Activated naive CD4-positive, alpha-beta T cell treated with anti-CD3 and anti-CD28 coated beads, Interleukin-2, amount 10 ng/mL, durations not matched to agents 7 days and 5 days (primary cell): ENCODE results near the gene AMOT.

Source experiments
- CTCF ChIA-PET: fragments of 350-600 bp; sonication (Branson Sonifier 250); formaldehyde crosslinking; loops from one replicate; lab custom pipeline; 2021; ENCODE audit warnings: antibody characterized with exemption; lab: Charles Lee
- DNase-seq: peaks from one replicate; pipeline ENCODE4 v3.0.0-alpha.2; 2020
- H3K27ac Mint-ChIP-seq: one replicate; pipeline ENCODE4 v1.8.0; 2021; ENCODE audit warnings: mild to moderate bottlenecking, moderate library complexity, mixed read lengths
- H3K27me3 Mint-ChIP-seq: one replicate; pipeline ENCODE4 v1.8.0; 2021; ENCODE audit warnings: mild to moderate bottlenecking, mixed read lengths
- H3K36me3 Mint-ChIP-seq: one replicate; pipeline ENCODE4 v1.8.0; 2021; ENCODE audit warnings: mixed read lengths
- H3K4me1 Mint-ChIP-seq: one replicate; pipeline ENCODE4 v1.8.0; 2021; ENCODE audit warnings: mixed read lengths
- H3K4me3 Mint-ChIP-seq: one replicate; pipeline ENCODE4 v1.8.0; 2021; ENCODE audit warnings: mild to moderate bottlenecking, moderate library complexity, mixed read lengths
- H3K9me3 Mint-ChIP-seq: one replicate; pipeline ENCODE4 v1.8.0; 2021; ENCODE audit warnings: mixed read lengths

AMOT gene

DNA sequence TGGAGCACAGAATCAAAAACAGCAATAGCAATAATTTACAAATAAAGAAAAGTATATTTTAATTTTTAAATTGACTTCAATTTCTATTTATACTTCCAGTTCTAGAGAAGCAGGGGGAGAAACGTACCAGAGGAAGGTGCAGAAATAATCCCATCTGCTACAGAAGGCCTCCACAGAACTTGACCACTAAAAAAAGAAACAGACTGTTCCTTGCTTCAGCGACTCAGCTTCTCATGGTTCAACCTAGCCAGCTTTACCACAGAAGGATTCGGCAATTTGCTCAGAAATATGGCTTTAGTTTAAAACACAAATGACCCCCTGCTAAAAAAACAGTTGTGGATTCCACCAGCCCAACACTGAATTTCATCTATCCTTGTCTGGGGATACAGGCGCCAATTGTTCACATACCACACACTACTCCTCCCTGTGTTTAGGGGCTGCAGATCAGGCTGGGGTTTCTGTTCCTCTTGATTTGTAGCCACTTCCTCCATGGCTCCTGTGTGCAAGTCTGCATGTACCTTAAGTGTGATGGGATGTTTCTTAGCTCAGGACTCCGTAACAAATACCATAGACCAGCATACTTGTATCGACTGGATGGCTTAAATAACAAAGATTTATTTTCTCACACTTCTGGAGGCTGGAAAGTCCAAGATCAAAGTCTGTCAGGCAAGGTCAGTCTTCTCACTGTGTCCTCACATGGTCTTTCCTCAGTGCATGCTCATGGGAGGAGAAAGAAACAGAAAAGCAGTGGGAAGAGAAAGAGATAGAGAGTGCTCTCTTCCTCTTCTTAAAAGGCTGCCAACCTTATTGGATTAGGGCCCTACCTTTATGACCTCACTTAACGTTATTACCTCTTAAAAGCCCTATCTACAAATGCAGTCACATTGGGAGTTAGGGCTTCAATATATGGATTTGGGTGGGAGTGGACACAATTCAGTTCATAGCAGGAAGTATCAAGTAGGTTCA lies 79.1 kb downstream of the AMOT start:
- CTCF ChIA-PET: no interaction called here
- Mint-ChIP-seq H3K4me1 (no peaks in the 10 kb centered on the region), H3K27me3 (peaks cover 4% of the 10 kb centered on the region), H3K27ac (no peak overlapping the region), H3K9me3 (no peaks in the 10 kb centered on the region), H3K36me3 (no peaks in the 10 kb centered on the region), H3K4me3 (no peak overlapping the region)
- DNase-seq: no peak

DNA sequence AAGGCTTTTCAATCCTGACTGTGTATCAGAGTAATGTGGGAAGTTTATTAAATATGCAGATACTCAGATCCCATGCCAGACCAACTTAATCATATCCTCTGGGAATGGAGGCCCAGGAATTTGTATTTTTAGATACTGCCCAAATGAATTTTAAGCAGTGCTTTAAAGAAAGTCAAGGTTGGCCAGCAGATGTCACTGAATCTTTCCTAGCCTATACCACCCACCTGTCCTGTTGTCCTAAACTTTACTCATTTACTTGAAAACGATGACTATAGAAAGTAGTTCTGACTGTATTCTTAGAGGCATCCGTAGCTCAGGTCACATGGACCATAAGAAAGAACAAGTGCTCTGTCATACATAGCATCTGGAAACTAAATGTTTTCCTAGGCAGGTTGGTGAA lies 79.9 kb downstream of the AMOT start:
- Mint-ChIP-seq H3K27ac (no peak overlapping the region), H3K9me3 (no peaks in the 10 kb centered on the region), H3K4me3 (no peak overlapping the region), H3K4me1 (no peaks in the 10 kb centered on the region), H3K36me3 (no peaks in the 10 kb centered on the region), H3K27me3 (peaks cover 4% of the 10 kb centered on the region)
- CTCF ChIA-PET: no interaction called here
- DNase-seq: no peak

DNA sequence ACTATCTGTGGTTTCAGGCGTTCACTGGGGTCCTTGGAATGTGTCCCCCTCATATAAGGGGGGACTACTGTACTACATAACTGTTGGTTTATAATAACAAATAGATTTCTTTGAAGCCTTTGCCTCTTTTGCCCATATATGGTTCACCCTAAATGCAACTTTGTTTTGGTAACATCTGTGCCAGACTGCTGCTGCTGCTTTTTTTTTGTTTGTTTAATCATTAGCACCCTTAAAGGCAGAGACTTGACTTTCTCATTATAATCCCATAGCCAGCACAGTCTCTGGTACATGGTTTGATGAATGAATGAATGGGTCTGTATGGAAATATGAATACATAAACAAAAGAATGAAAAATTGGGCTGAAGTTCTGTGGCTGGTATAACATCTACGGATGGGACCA lies 80.7 kb downstream of the AMOT start:
- DNase-seq: no peak
- Mint-ChIP-seq H3K36me3 (no peaks in the 10 kb centered on the region), H3K4me1 (no peaks in the 10 kb centered on the region), H3K27ac (no peak overlapping the region), H3K9me3 (no peaks in the 10 kb centered on the region), H3K4me3 (no peak overlapping the region), H3K27me3 (peaks cover 4% of the 10 kb centered on the region)
- CTCF ChIA-PET: no interaction called here

DNA sequence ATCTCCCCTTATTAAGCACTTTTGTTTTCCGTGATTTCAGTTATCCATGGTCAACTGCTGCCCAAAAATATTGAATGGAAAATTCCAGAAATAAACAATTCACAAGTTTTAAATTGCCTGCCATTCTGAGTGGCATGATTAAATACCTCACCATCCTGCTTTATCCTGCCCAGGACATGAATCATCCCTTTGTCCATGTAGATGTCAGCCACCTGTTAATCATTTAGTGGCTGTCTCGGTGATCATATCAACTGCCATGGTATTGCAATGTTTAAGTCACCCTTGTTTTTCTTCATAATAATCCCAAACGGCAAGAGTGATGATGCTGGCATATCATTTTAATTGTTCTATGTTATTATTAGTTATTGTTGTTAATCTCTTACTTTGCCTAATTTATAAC lies 81.1 kb downstream of the AMOT start:
- CTCF ChIA-PET: no interaction called here
- H3K36me3 Mint-ChIP-seq: no peaks in the 10 kb centered on the region
- DNase-seq: no peak

DNA sequence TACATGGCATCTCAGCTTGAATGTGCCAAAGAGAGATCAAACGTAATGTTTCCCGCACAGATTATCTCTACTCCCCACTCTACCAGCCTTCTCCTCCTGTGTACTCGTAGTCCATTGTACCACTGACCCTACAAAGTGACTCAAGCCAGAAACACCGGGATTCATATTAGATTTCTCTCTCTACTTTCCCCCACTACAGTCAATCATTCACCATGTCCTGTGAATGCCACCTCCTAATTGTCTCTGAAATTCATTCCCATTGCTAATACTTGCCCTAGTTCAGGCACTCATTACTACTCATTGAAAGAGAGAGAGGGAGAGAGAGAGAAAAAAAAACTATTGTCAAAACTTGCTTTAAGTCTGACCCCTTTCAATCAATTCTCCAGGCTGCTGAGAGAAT lies 82.7 kb downstream of the AMOT start:
- Mint-ChIP-seq H3K9me3 (no peaks in the 10 kb centered on the region), H3K36me3 (no peaks in the 10 kb centered on the region)
- CTCF ChIA-PET: no interaction called here

More for the DNA sequence above, 81.1 kb downstream of the AMOT start:
- Mint-ChIP-seq H3K4me3 (no peak overlapping the region), H3K4me1 (no peaks in the 10 kb centered on the region), H3K9me3 (no peaks in the 10 kb centered on the region), H3K27ac (no peak overlapping the region), H3K27me3 (peaks cover under 1% of the 10 kb centered on the region)

DNA sequence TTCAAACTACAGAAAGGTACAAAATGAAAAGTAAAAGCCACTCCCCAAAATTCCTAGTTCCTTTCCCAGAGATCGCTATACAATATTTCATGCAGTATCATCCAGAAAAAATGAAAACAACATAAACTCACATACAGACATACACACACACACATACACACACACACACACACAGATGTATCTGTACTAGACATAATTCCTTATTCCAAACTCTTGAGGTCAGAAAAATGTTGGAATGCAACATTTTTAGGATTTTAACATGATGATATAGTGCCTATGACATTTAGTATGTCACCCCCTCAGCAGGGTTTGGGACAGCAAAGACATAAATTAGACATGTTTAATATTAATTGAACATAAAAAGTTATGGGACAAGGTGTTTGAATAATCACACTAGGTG lies 87.5 kb downstream of the AMOT start:
- no peak for DNase-seq
- H3K36me3 Mint-ChIP-seq: no peaks in the 10 kb centered on the region
- no peak overlapping the region for H3K27ac Mint-ChIP-seq
- H3K9me3 Mint-ChIP-seq: no peaks in the 10 kb centered on the region
- H3K4me3 Mint-ChIP-seq: no peak overlapping the region
- H3K4me1 Mint-ChIP-seq: no peaks in the 10 kb centered on the region
- CTCF ChIA-PET: no interaction called here
- H3K27me3 Mint-ChIP-seq: no peaks in the 10 kb centered on the region

More for the DNA sequence above, 82.7 kb downstream of the AMOT start:
- DNase-seq: no peak
- H3K4me3 Mint-ChIP-seq: no peak overlapping the region
- H3K4me1 Mint-ChIP-seq: no peaks in the 10 kb centered on the region
- H3K27me3 Mint-ChIP-seq: no peaks in the 10 kb centered on the region
- H3K27ac Mint-ChIP-seq: no peak overlapping the region

DNA sequence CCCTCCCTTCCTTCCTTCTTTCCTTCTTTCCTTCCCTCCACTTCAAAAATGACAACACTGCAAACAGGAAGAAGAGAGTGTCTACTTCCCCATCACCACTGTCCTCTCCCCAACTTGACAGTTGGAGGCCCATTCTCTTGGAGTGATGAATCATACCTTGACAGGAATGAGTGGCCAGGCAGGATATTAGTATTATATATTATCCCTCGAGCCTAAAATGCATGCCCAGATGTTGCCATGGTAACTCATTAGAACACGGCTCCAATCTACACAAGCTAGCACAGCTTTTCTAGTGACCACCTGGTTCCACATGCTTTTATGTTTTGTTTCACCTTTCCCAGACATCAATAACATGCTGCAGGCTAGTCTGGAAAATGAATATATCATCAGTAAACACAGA lies 89.6 kb downstream of the AMOT start:
- H3K9me3 Mint-ChIP-seq: no peaks in the 10 kb centered on the region
- DNase-seq: no peak
- no peak overlapping the region for H3K27ac Mint-ChIP-seq
- H3K4me3 Mint-ChIP-seq: no peak overlapping the region
- CTCF ChIA-PET: no interaction called here
- no peaks in the 10 kb centered on the region for H3K27me3 Mint-ChIP-seq
- H3K36me3 Mint-ChIP-seq: no peaks in the 10 kb centered on the region
- no peaks in the 10 kb centered on the region for H3K4me1 Mint-ChIP-seq

DNA sequence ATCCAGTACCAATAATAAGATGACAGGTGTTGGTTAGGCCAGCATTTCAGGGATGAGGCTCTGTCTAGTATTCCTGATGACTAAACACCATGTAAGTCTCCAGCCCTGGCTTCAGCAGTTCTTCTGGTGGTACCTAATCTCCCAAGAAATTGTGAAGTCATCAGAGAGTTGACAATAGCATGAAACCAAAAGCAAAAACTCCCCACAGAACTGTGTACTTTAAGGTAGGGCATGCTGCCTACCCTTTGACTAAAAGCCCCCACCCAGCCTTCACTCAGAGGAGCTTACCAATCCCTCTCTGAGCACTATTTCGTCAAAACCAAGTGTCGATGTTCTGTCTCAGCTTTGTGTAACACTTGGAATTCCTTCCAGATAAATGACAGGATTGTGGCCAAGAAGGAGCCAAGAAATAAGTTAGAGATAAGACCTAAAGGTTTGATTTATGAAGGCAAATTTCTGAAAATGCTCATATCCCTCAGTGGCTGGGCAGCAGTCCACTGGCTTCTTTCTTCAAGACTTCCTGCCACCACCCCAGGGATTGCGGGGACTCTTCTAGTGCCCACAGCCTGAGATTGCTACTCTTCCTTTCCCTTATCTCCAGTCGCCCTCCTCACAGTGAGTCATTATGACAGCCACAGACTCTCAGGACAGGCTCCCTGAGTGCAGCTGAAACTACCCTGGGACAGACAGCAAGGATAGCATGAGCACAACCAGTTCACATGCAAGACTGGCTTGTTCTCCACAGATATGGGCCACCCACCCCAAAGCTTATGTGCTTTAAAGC lies 93.6 kb downstream of the AMOT start:
- no peaks in the 10 kb centered on the region for H3K9me3 Mint-ChIP-seq
- no peaks in the 10 kb centered on the region for H3K36me3 Mint-ChIP-seq
- no peaks in the 10 kb centered on the region for H3K27me3 Mint-ChIP-seq

DNA sequence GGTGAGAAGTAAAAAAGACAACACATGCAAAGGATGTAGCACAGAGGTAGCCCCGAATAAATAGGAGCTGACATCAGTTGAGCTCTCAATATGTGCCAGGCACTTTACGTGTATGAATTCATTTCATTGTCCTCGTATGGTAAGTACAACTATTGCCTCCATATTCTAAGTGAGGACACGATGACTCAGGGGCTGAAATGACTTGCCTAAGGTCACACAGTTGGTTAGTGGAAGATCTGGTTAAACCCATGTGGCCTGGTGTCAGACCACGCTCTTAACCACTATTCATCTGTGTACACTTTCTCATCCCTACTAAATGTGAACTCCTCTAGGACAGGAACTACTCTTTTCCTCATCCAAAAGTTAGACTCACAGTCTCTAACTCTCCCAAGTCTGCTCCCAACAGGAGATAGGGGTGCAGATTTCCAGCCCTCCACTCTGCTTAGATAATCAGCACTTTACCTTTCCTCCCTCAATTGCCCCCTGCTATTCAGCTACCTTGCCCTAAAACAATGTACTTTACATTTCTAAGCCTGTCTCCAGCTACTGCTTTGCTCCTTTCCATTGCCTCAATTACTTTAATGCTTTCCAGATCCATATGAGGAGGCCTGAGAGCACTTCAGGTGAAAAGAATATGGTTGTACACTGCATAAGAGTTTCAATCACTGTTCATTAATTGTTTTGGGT lies 102.1 kb downstream of the AMOT start:
- Mint-ChIP-seq H3K4me1 (no peaks in the 10 kb centered on the region), H3K27ac (no peak overlapping the region)
- CTCF ChIA-PET: no interaction called here

More for the DNA sequence above, 93.6 kb downstream of the AMOT start:
- Mint-ChIP-seq H3K27ac (no peak overlapping the region), H3K4me1 (no peaks in the 10 kb centered on the region), H3K4me3 (no peak overlapping the region)
- CTCF ChIA-PET: no interaction called here
- no peak for DNase-seq

DNA sequence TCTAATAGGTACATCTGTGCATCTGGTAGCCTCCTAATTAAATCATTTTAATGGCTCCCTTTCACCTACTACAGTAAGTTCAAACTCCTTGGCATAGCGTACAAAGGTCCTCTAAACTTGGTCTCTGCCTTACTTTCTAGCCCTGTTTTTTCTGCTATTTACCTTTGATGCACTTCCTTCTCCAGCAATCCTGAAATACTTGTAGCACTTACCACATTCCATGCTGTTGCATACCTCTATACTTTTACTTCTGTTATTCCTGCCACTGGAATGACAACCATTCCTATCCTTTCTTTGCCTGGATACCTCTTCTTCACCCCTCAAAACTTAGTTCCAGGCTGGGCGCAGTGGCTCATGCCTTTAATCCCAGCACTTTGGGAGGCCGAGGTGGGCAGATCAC lies 104.3 kb downstream of the AMOT start:
- Mint-ChIP-seq H3K4me1 (no peaks in the 10 kb centered on the region), H3K27me3 (peaks cover 13% of the 10 kb centered on the region), H3K9me3 (no peaks in the 10 kb centered on the region), H3K36me3 (no peaks in the 10 kb centered on the region), H3K4me3 (no peak overlapping the region), H3K27ac (no peak overlapping the region)
- DNase-seq: no peak
- CTCF ChIA-PET: no interaction called here

More for the DNA sequence above, 102.1 kb downstream of the AMOT start:
- no peak for DNase-seq
- Mint-ChIP-seq H3K27me3 (peaks cover 4% of the 10 kb centered on the region), H3K9me3 (no peaks in the 10 kb centered on the region), H3K4me3 (no peak overlapping the region), H3K36me3 (no peaks in the 10 kb centered on the region)

DNA sequence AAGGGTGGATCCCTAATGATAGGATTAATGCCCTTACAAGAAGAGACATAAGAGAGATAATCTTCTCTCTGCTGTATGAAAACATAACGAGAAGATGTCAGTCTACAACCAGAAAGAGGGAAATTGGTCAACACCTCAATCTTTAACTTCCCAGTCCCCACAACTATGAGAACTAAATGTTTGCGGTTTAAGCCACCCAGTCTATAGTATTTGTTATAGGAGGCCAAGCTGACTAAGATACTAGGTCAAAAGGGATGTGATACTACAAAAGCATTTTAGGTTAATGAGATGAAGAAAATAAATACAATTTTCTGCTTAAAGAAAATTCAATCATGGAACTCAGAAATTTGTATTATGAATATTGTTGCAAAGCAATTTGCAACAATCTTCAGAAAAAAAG lies 105.5 kb downstream of the AMOT start:
- peaks cover 13% of the 10 kb centered on the region for H3K27me3 Mint-ChIP-seq
- H3K27ac Mint-ChIP-seq: no peak overlapping the region
- H3K36me3 Mint-ChIP-seq: no peaks in the 10 kb centered on the region
- H3K9me3 Mint-ChIP-seq: no peaks in the 10 kb centered on the region
- H3K4me1 Mint-ChIP-seq: no peaks in the 10 kb centered on the region
- no peak overlapping the region for H3K4me3 Mint-ChIP-seq
- DNase-seq: no peak
- CTCF ChIA-PET: no interaction called here

DNA sequence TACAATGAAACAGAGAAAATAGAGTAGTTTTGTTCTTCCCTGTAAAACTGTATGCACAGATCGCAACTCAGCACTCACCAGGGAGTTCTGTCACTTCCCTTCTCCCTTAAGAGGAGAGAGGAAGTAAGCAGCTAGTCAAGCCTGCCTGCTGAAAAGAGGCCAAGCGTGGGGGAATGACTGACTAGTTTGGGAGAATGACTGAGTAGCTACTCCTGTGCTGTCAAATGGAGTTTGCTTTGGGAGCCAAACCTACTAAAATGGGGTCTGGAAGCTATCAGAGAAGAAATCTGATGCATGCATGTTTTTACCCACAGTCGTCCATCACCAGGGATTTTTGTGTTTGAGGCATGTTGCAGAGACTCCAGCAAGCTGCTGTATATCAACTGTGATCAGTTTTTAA lies 106.3 kb downstream of the AMOT start:
- CTCF ChIA-PET: no interaction called here
- no peaks in the 10 kb centered on the region for H3K36me3 Mint-ChIP-seq
- H3K4me1 Mint-ChIP-seq: no peaks in the 10 kb centered on the region
- peaks cover 13% of the 10 kb centered on the region for H3K27me3 Mint-ChIP-seq
- DNase-seq: no peak
- H3K27ac Mint-ChIP-seq: peak overlapping the region; percentile 51
- no peak overlapping the region for H3K4me3 Mint-ChIP-seq
- H3K9me3 Mint-ChIP-seq: no peaks in the 10 kb centered on the region

DNA sequence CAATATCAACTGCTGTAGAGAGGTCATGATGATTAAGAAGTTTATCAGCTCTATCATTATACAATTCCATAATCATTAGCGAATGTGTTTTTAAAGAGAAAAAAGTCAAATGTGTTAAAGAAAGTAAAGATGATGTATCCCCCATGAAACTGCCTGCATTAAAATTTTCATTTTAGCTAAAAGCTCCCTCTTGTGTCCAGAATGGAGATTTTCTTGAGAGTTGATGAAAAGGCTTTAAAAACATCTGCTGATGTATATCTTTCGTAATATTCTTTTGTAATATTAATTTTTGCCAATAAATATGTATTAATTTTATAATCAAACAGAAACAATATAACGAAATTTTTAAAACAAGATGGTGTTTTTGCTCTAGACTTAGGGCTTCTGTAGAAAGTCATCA lies 108.8 kb downstream of the AMOT start:
- Mint-ChIP-seq H3K36me3 (no peaks in the 10 kb centered on the region), H3K4me3 (no peak overlapping the region), H3K27me3 (peaks cover 13% of the 10 kb centered on the region), H3K9me3 (no peaks in the 10 kb centered on the region), H3K27ac (no peak overlapping the region), H3K4me1 (no peaks in the 10 kb centered on the region)
- DNase-seq: no peak
- CTCF ChIA-PET: interaction anchor here (0.9 kb wide), 1 partner anchor 89 kb away, joined by 3 read pairs; no protein-coding TSS in a partner anchor
